Activated naive CD8-positive, alpha-beta T cell (primary cell): ENCODE results near the gene ABHD17A.

Source experiments
- H3K27ac Mint-ChIP-seq: one replicate; pipeline ENCODE4 v1.8.0; 2021; ENCODE audit warnings: mixed read lengths
- H3K27me3 Mint-ChIP-seq: one replicate; pipeline ENCODE4 v1.8.0; 2021; ENCODE audit warnings: mixed read lengths
- H3K36me3 Mint-ChIP-seq: one replicate; pipeline ENCODE4 v1.8.0; 2021; ENCODE audit warnings: mixed read lengths
- H3K4me1 Mint-ChIP-seq: one replicate; pipeline ENCODE4 v1.8.0; 2021; ENCODE audit warnings: low read depth, mixed read lengths
- H3K4me3 Mint-ChIP-seq: one replicate; pipeline ENCODE4 v1.8.0; 2021; ENCODE audit warnings: mild to moderate bottlenecking, mixed read lengths
- H3K9me3 Mint-ChIP-seq: one replicate; pipeline ENCODE4 v1.8.0; 2021; ENCODE audit warnings: low read depth, mixed read lengths

ABHD17A gene

DNA sequence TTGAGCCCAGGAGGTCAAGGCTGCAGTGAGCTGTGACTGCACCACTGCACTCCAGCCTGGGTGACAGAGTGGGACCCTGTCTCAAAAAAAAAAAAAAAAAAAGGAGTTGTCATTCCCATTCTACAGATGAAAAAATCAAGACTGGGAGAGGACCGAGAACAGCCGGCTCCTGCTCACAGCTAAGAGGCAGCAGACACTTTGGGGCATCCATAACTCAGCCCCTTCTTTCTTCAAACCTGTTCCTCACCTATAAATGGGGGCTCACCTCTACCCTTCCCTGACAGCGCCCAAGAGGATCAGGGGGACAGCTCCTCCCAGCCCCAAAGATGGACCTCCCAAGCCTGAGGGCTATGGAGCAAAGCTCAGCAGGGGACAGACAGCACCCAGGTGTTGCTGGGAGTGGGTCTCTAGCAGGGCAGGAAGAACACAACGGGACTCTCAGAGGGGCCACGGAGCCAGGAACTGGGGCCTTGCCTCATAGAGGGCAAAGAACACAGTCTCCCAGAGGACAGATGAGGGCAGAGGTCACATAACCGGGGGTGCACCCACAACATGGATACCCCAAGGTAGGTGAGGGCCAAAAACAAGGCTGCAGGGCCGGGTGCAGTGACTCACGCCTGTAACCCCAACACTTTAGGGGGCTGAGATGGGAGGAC, 18.5 kb downstream of the ABHD17A start:
- Mint-ChIP-seq H3K27me3 (no peaks in the 10 kb centered on the region), H3K36me3 (no peaks in the 10 kb centered on the region), H3K9me3 (no peaks in the 10 kb centered on the region), H3K27ac (no peak overlapping the region), H3K4me1 (peaks cover 11% of the 10 kb centered on the region), H3K4me3 (no peak overlapping the region)

GRCh38 chr19:1865172-1866010, 19.9 kb downstream of the ABHD17A start:
- Mint-ChIP-seq H3K4me3 (peak overlapping the region; percentile 77), H3K4me1 (peaks cover 18% of the 10 kb centered on the region), H3K27me3 (no peaks in the 10 kb centered on the region), H3K27ac (peak overlapping the region; percentile 54), H3K9me3 (no peaks in the 10 kb centered on the region), H3K36me3 (no peaks in the 10 kb centered on the region)

GRCh38 chr19:1864480-1865171, 20.7 kb downstream of the ABHD17A start:
- Mint-ChIP-seq H3K4me3 (peak overlapping the region; percentile 78), H3K9me3 (no peaks in the 10 kb centered on the region), H3K27me3 (no peaks in the 10 kb centered on the region), H3K27ac (peak overlapping the region; percentile 85), H3K4me1 (peaks cover 16% of the 10 kb centered on the region), H3K36me3 (no peaks in the 10 kb centered on the region)

- H3K27ac Mint-ChIP-seq: peak overlapping the region; percentile 85
- H3K9me3 Mint-ChIP-seq: no peaks in the 10 kb centered on the region
- no peaks in the 10 kb centered on the region for H3K27me3 Mint-ChIP-seq
- H3K4me1 Mint-ChIP-seq: peaks cover 21% of the 10 kb centered on the region
- no peaks in the 10 kb centered on the region for H3K36me3 Mint-ChIP-seq
- peak overlapping the region; percentile 78 for H3K4me3 Mint-ChIP-seq
These were observed 21.4 kb downstream of the ABHD17A start for GRCh38 chr19:1863638-1864479.

DNA sequence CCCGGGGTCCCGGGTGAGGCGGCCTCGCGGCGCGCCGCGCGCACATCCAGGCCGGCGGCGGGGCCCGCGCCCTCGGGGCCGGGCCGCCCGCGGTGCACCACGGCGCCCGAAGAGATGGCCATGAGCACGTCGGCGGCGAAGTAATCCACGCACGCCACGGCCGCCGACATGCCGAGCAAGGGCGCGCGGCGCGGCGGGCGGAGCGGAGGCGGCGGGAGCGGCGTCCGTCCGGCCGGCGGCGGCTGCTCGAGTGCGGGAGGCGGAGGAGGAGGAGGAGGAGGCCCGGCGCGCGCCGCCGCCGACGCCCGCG, 22.0 kb downstream of the ABHD17A start, which contains the start of gene KLF16:
Gene KLF16, minus strand, starts transcription at position 252 of the 310 bp plus-strand sequence. Its CDS starts 82 bp downstream, at position 170.
- Mint-ChIP-seq H3K36me3 (no peaks in the 10 kb centered on the region), H3K4me1 (peaks cover 23% of the 10 kb centered on the region), H3K4me3 (peak within 1 kb of the TSS; percentile 94), H3K9me3 (no peaks in the 10 kb centered on the region), H3K27me3 (no peaks in the 10 kb centered on the region), H3K27ac (peak within 1 kb of the TSS; percentile 94)

DNA sequence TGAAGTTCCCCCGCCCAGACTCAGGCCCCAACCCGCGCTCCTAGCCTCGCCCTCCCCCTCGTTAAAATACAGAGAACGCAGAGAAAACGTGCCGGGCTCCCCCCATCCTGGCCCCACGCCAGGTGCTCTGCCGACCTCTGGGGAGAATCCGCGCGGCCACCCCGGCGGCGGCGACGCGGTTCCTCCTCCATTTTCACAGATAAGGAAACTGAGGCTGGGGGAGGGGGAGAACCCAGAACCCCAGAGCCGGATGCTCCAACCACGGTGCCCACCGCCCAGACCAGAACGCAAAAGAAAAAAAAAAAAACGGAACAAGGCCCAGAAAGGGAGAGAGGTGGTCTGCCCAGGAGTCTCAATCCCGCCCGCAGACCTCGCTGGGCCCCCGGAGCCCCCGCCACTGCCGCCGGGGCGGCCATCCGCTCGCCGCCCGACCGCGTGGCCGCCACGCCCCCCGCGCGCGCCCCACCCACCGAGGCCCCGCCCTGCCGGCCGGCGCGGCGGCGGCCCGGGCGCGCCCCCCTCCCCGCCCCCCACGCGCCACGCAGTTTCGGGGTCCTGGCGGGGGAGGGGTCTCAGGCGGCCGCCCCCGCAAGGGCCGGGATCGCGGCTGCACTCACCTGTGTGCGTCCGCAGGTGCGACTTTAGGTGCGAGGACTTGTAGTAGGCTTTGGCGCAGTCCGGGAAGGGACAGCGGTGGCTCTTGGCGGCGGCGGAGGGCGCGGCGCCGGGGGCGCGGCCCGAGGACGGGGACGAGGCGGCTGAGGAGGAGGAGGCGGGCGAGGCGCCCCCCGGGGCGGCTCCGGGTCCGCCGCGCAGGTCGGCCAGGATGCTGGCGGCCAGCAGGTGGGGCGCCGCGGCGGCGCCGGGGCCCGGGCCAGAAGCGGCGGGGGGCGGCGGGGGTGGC, 22.6 kb downstream of the ABHD17A start:
- peak overlapping the region; percentile 94 for H3K27ac Mint-ChIP-seq
- H3K9me3 Mint-ChIP-seq: no peaks in the 10 kb centered on the region
- H3K36me3 Mint-ChIP-seq: no peaks in the 10 kb centered on the region
- peak overlapping the region; percentile 94 for H3K4me3 Mint-ChIP-seq
- H3K4me1 Mint-ChIP-seq: peaks cover 27% of the 10 kb centered on the region
- H3K27me3 Mint-ChIP-seq: no peaks in the 10 kb centered on the region

- H3K9me3 Mint-ChIP-seq: no peaks in the 10 kb centered on the region
- H3K27ac Mint-ChIP-seq: peak overlapping the region; percentile 94
- no peaks in the 10 kb centered on the region for H3K27me3 Mint-ChIP-seq
- no peaks in the 10 kb centered on the region for H3K36me3 Mint-ChIP-seq
- H3K4me3 Mint-ChIP-seq: peak overlapping the region; percentile 94
- H3K4me1 Mint-ChIP-seq: peaks cover 29% of the 10 kb centered on the region
These were observed 23.2 kb downstream of the ABHD17A start for GRCh38 chr19:1862068-1862423.

GRCh38 chr19:1861599-1862031, 23.7 kb downstream of the ABHD17A start:
- Mint-ChIP-seq H3K4me1 (peaks cover 29% of the 10 kb centered on the region), H3K9me3 (no peaks in the 10 kb centered on the region), H3K36me3 (no peaks in the 10 kb centered on the region), H3K4me3 (peak overlapping the region; percentile 94), H3K27me3 (no peaks in the 10 kb centered on the region), H3K27ac (peak overlapping the region; percentile 59)

GRCh38 chr19:1860821-1861598, 24.3 kb downstream of the ABHD17A start:
- no peaks in the 10 kb centered on the region for H3K27me3 Mint-ChIP-seq
- peaks cover 31% of the 10 kb centered on the region for H3K4me1 Mint-ChIP-seq
- H3K4me3 Mint-ChIP-seq: peak overlapping the region; percentile 94
- no peaks in the 10 kb centered on the region for H3K36me3 Mint-ChIP-seq
- H3K27ac Mint-ChIP-seq: peak overlapping the region; percentile 54
- H3K9me3 Mint-ChIP-seq: no peaks in the 10 kb centered on the region

DNA sequence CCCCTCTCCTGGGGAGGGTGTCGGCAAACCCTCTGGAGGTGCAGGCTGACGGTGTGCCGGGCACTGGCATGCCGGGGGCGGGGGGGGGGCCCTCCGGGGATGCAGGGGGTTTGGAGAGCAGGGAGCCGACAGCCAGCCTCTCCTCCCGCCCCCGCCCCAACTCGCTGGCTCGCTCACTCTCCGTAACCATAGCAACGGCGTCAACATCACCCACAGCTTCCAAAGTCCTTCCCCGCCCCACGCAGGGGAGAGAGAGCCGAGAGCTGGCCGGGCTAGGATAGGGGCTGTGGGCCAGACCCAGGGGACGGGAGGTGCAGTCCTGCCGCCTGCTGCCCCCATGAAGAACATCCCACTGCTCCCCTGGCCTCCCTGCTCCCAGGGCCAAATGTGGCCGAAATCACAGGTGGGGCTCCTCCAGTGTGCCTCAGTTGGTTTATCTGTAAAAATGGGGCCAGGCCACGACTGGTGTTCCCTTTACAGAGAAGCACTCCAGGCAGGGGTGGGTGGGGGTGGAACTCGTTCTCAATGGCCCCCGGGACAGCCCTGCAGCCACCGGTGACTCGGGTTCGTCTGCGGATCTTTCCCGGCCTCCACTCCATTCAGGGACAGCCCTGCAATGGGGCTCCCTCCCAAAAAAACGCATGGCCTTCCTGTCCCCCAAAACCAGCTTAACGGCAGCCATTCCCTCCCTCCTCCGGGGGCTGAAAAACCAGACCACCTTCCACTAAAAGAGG, 25.1 kb downstream of the ABHD17A start:
- peaks cover 35% of the 10 kb centered on the region for H3K4me1 Mint-ChIP-seq
- H3K27me3 Mint-ChIP-seq: no peaks in the 10 kb centered on the region
- H3K36me3 Mint-ChIP-seq: no peaks in the 10 kb centered on the region
- H3K9me3 Mint-ChIP-seq: no peaks in the 10 kb centered on the region
- no peak overlapping the region for H3K27ac Mint-ChIP-seq
- peak overlapping the region; percentile 94 for H3K4me3 Mint-ChIP-seq

DNA sequence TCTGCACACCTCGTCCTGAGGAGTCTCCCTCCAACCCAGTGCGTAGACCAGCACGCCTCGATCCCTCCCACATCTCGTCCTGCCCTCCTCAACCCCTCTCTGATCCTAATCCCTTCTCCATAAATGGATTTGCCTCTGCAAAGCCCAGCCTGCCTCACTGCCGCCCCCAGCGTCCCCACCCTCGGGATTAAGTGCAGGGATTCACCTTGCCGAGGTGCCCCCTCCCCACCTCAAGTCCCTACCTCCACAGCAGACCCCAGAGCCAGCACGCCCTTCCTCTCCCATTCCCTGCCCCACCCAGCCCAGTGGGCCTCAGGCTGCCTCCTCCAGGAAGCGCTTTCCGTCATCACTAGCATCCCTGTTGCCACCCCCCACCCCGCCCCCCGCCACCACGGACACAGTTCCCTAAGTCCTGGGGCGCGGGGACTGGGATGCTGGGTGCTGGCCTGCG, 25.9 kb downstream of the ABHD17A start:
- Mint-ChIP-seq H3K9me3 (no peaks in the 10 kb centered on the region), H3K4me3 (peak overlapping the region; percentile 59), H3K4me1 (peaks cover 39% of the 10 kb centered on the region), H3K27me3 (no peaks in the 10 kb centered on the region), H3K36me3 (no peaks in the 10 kb centered on the region), H3K27ac (peak overlapping the region; percentile 61)

DNA sequence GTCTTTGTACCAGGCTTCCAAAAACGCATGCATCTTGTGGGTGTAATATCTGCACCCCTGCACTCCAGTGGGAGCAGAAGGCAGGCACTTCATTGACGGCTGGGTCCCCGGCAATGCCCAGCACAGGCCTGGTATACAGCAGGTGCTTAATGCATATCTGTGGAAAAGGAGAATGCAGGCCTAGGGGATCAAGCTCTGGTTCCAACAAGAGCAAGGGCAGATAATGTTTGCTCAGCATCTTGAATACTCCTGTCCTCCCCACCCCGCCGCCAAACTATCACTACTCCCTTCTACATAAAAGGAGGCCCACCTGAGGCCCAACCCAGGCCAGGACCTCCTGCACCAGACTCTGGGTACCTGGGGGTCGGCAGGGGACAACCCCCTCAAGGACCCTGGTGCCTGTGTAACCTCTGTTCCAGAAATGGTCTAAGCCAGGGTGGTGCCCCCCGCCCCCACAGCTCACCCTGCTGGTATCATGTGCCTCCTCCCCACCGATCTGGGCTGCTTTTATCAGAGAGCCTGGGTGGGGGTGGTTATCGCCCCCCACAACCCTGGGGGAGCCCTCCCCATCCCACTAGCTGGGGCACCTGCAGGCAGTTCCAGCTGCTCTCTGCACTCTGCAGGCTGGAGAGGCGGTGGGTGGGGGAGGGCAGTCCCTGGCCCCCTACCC, 26.7 kb downstream of the ABHD17A start:
- no peaks in the 10 kb centered on the region for H3K9me3 Mint-ChIP-seq
- H3K4me1 Mint-ChIP-seq: peaks cover 40% of the 10 kb centered on the region

More for the DNA sequence above, 26.7 kb downstream of the ABHD17A start:
- no peak overlapping the region for H3K27ac Mint-ChIP-seq
- no peaks in the 10 kb centered on the region for H3K36me3 Mint-ChIP-seq
- H3K4me3 Mint-ChIP-seq: peak overlapping the region; percentile 63
- no peaks in the 10 kb centered on the region for H3K27me3 Mint-ChIP-seq
